ENCODE results near the gene FMNL3. TPM values are rescaled to one million over a fixed set of nuclear protein-coding genes. Genes with fewer than 3 reads are reported as not detected.
"Not testable (repeated sequence)": the region's sequence is repeated elsewhere in the genome, so short reads cannot be mapped to it uniquely, and the experiment has no call there.

The FMNL3 gene
- total RNA-seq, 1 donor from 2014 or later: 84.3 TPM

- no peak for TF ChIP-seq CTCF (IDR thresholded peaks at IDR 0.05)
- ATAC-seq (ENCODE audit: low read depth) (no peak), DNase-seq (no peak)
- ChIA-PET CTCF (interaction anchor here (1.1 to 1.4 kb wide), 3 partner anchors 21 to 58 kb away, joined by 3 to 6 read pairs (median 3); partner anchors contain the start of gene TMBIM6), POLR2A (interaction anchor here (0.7 to 1.1 kb wide), 2 partner anchors 21 to 41 kb away, joined by 3 read pairs; partner anchors contain the start of gene TMBIM6)
- H3K4me1 Mint-ChIP-seq: peaks cover 4% of the 10 kb centered on the region
- H3K27me3 Mint-ChIP-seq: peaks cover 6% of the 10 kb centered on the region
- intact Hi-C loops (cut with micrococcal nuclease): no loop called here
- H3K36me3 Mint-ChIP-seq (ENCODE audit: low read depth): no peaks in the 10 kb centered on the region
- H3K27ac Mint-ChIP-seq: peak overlapping the region; percentile 20
- no peaks in the 10 kb centered on the region for H3K9me3 Mint-ChIP-seq
- no peak overlapping the region for H3K4me3 Mint-ChIP-seq
These were observed 13.0 kb upstream of the FMNL3 start for GRCh38 chr12:49720214-49720613.

GRCh38 chr12:49717800-49718199, 10.6 kb upstream of the FMNL3 start:
- H3K4me3 Mint-ChIP-seq; ATAC-seq (ENCODE audit: low read depth); H3K36me3 Mint-ChIP-seq (ENCODE audit: low read depth); DNase-seq; H3K9me3 Mint-ChIP-seq; H3K27ac Mint-ChIP-seq; H3K4me1 Mint-ChIP-seq; H3K27me3 Mint-ChIP-seq; intact Hi-C loops (cut with micrococcal nuclease): not testable (repeated sequence)
- ChIA-PET POLR2A (interaction anchor here (1.1 to 2.6 kb wide), 2 partner anchors 24 to 47 kb away, joined by 3 to 22 read pairs; partner anchors contain the start of gene TMBIM6), CTCF (interaction anchor here (0.7 to 17.1 kb wide), 3 partner anchors 14 to 251 kb away, joined by 3 to 284 read pairs (median 3); no protein-coding TSS in a partner anchor)

GRCh38 chr12:49716553-49716952, 9.3 kb upstream of the FMNL3 start:
- DNase-seq (no peak), ATAC-seq (ENCODE audit: low read depth) (peak; percentile 94)
- TF ChIP-seq CTCF (IDR thresholded peaks at IDR 0.05): no peak
- H3K36me3 Mint-ChIP-seq (ENCODE audit: low read depth): no peaks in the 10 kb centered on the region
- CTCF ChIA-PET: interaction anchor here (0.6 to 17.1 kb wide), 5 partner anchors 9 to 229 kb away, joined by 3 to 284 read pairs (median 3); partner anchors contain the start of gene TMBIM6
- H3K27me3 Mint-ChIP-seq: peaks cover 4% of the 10 kb centered on the region
- H3K9me3 Mint-ChIP-seq: no peaks in the 10 kb centered on the region
- no peak overlapping the region for H3K4me3 Mint-ChIP-seq
- intact Hi-C loops (cut with micrococcal nuclease): loop anchor here (1.0 kb wide), 1 partner anchor 25 kb away; the partner anchor contains the start of gene TMBIM6
- H3K4me1 Mint-ChIP-seq: peaks cover 4% of the 10 kb centered on the region
- no peak overlapping the region for H3K27ac Mint-ChIP-seq
- POLR2A ChIA-PET: interaction anchor here (0.6 to 2.6 kb wide), 3 partner anchors 25 to 893 kb away, joined by 3 to 22 read pairs (median 3); partner anchors contain the start of gene TMBIM6

GRCh38 chr12:49713952-49714351, 6.7 kb upstream of the FMNL3 start:
- H3K9me3 Mint-ChIP-seq; ATAC-seq (ENCODE audit: low read depth); DNase-seq; H3K4me3 Mint-ChIP-seq; H3K27ac Mint-ChIP-seq; H3K27me3 Mint-ChIP-seq; intact Hi-C loops (cut with micrococcal nuclease); H3K36me3 Mint-ChIP-seq (ENCODE audit: low read depth); H3K4me1 Mint-ChIP-seq: not testable (repeated sequence)
- ChIA-PET CTCF (interaction anchor here (17.1 kb wide), 1 partner anchor 72 kb away, joined by 284 read pairs; no protein-coding TSS in a partner anchor), POLR2A (interaction anchor here (0.5 to 2.2 kb wide), 2 partner anchors 27 to 69 kb away, joined by 3 to 6 read pairs; partner anchors contain the start of gene TMBIM6)

GRCh38 chr12:49708851-49709250, 1.6 kb upstream of the FMNL3 start:
- intact Hi-C loops (cut with micrococcal nuclease): loop anchor here (5.0 kb wide), 1 partner anchor 157 kb away; no protein-coding TSS in a partner anchor
- H3K4me3 Mint-ChIP-seq: no peak overlapping the region
- CTCF ChIA-PET: interaction anchor here (0.8 to 17.1 kb wide), 6 partner anchors 15 to 66 kb away, joined by 3 to 284 read pairs (median 4); partner anchors contain the start of gene TMBIM6

More at GRCh38 chr12:49708851-49709250, 1.6 kb upstream of the FMNL3 start:
- DNase-seq: no peak
- Mint-ChIP-seq H3K4me1 (peaks cover 30% of the 10 kb centered on the region), H3K27ac (no peak overlapping the region), H3K36me3 (ENCODE audit: low read depth) (peaks cover 8% of the 10 kb centered on the region), H3K9me3 (no peaks in the 10 kb centered on the region), H3K27me3 (peaks cover 5% of the 10 kb centered on the region)
- POLR2A ChIA-PET: interaction anchor here (0.6 to 4.2 kb wide), 3 partner anchors 39 to 65 kb away, joined by 3 to 27 read pairs (median 3); no protein-coding TSS in a partner anchor
- no peak for ATAC-seq (ENCODE audit: low read depth)
- TF ChIP-seq CTCF (IDR thresholded peaks at IDR 0.05): no peak

All from activated B cell treated with CpG ODN at 0.5 μM for 24 hours (primary cell).